Endothelial cell of umbilical vein (primary cell): ENCODE data around the gene RALGAPA1. TPM values are rescaled to one million over a fixed set of nuclear protein-coding genes. Genes with fewer than 3 reads are reported as not detected.

Experiments used
- BruUV-seq: library from RNA; stranded (reverse); fragments of 400-500 nt; replicated peaks from 2 replicates; lab custom pipeline; 2021; lab: Mats Ljungman, UMichigan
- CTCF ChIA-PET: fragments of 300-600, 350-600 bp; sonication (Branson Sonifier 250); formaldehyde crosslinking; loops from one replicate; lab custom pipeline; 2021; ENCODE audit warnings: antibody characterized with exemption, inconsistent platforms; lab: Charles Lee
- POLR2A ChIA-PET: fragments of 300-600, 350-600 bp; sonication (Branson Sonifier 250); formaldehyde crosslinking; loops from one replicate; lab custom pipeline; 2021; ENCODE audit warnings: antibody characterized with exemption, inconsistent platforms; lab: Charles Lee
- DNase-seq: peaks from one replicate; pipeline ENCODE4 v3.0.0-alpha.2; 2011; ENCODE audit warnings: low read depth, low spot score
- FAIRE-seq: peaks from 2 replicates; lab custom pipeline; 2011; peaks lifted over from hg19 to GRCh38; lab: Jason Lieb, UNC
- H2AFZ ChIP-seq: 2 replicates; pipeline ENCODE4 v1.6.0; 2012; ENCODE audit warnings: low read depth, low read length, control low read depth, inconsistent platforms
- H3K27ac ChIP-seq: 2 replicates; pipeline ENCODE4 v1.5.1; 2011; ENCODE audit warnings: low read depth, mild to moderate bottlenecking, control low read depth, low read length, moderate library complexity; ENCODE audit not compliant: insufficient read depth
- H3K27me3 ChIP-seq, 2 experiments: 2 replicates each; pipeline versions ENCODE4 v1.6.0 to v1.6.1; 2011; ENCODE audit warnings: low read length in 2 of 2, mixed read lengths in 1 of 2; ENCODE audit not compliant: control insufficient read depth in 2 of 2, insufficient read depth in 2 of 2
- H3K36me3 ChIP-seq, 2 experiments: 2 replicates in 1 of 2; 3 replicates in 1 of 2; pipeline ENCODE4 v1.5.1; 2011; ENCODE audit warnings: low read length in 2 of 2, mild to moderate bottlenecking in 1 of 2, moderate library complexity in 1 of 2; ENCODE audit not compliant: control insufficient read depth in 2 of 2, insufficient read depth in 2 of 2; ENCODE audit errors: extremely low read depth in 1 of 2
- H3K4me1 ChIP-seq: 3 replicates; pipeline ENCODE4 v1.5.1; 2011; ENCODE audit warnings: mild to moderate bottlenecking, low read length; ENCODE audit not compliant: control insufficient read depth, insufficient read depth; ENCODE audit errors: extremely low read depth
- H3K4me2 ChIP-seq: 2 replicates; pipeline ENCODE4 v1.6.1; 2011; ENCODE audit warnings: low read length, control low read depth, mixed read lengths; ENCODE audit not compliant: insufficient read depth
- H3K4me3 ChIP-seq, 3 experiments: fragments of 200-600 bp in 1 of 3; sonication (generic), shearing (Covaris generic) in 1 of 3; replicated peaks in 1 of 3; 2 replicates each; pipeline ENCODE4 v1.5.1; 2011 to 2016; ENCODE audit warnings: control low read depth in 3 of 3, low read length in 3 of 3, mild to moderate bottlenecking in 2 of 3, inconsistent platforms in 1 of 3, low read depth in 1 of 3, moderate library complexity in 1 of 3; ENCODE audit not compliant: insufficient read depth in 1 of 3
- H3K79me2 ChIP-seq: 2 replicates; pipeline ENCODE4 v1.6.0; 2012; ENCODE audit warnings: low read length, inconsistent platforms; ENCODE audit not compliant: control insufficient read depth, insufficient read depth
- H3K9ac ChIP-seq: replicated peaks from 2 replicates; pipeline ENCODE3; 2011; ENCODE audit warnings: low read length, control low read depth; ENCODE audit not compliant: insufficient read depth; ENCODE audit errors: extremely low read depth
- H3K9me1 ChIP-seq: replicated peaks from 3 replicates; pipeline ENCODE4 v1.6.0; 2011; ENCODE audit warnings: mild to moderate bottlenecking, low read length; ENCODE audit not compliant: control insufficient read depth, insufficient read depth; ENCODE audit errors: extremely low read depth
- H3K9me3 ChIP-seq: replicated peaks from 2 replicates; pipeline ENCODE4 v1.5.1; 2012; ENCODE audit warnings: low read length, inconsistent platforms; ENCODE audit not compliant: control insufficient read depth, insufficient read depth
- H4K20me1 ChIP-seq: replicated peaks from 2 replicates; pipeline ENCODE3; 2011; ENCODE audit warnings: mild to moderate bottlenecking, low read length; ENCODE audit not compliant: control insufficient read depth, insufficient read depth; ENCODE audit errors: extremely low read depth
- EZH2 ChIP-seq: IDR thresholded peaks from 2 replicates; pipeline ENCODE4 v1.6.1; 2012; ENCODE audit warnings: borderline replicate concordance, low read depth, mild to moderate bottlenecking, moderate library complexity, low read length, inconsistent platforms; ENCODE audit not compliant: severe bottlenecking
- FOS ChIP-seq: IDR thresholded peaks from 2 replicates; pipeline ENCODE4 v1.6.1; 2011; ENCODE audit warnings: mild to moderate bottlenecking, low read length, moderate library complexity, borderline replicate concordance; ENCODE audit not compliant: insufficient read depth
- GATA2 ChIP-seq: IDR thresholded peaks from 2 replicates; pipeline ENCODE4 v1.7.0; 2011; ENCODE audit warnings: low read depth, mild to moderate bottlenecking, moderate library complexity, mixed read lengths, low read length; ENCODE audit not compliant: insufficient read length, insufficient read depth
- JUN ChIP-seq: IDR thresholded peaks from 2 replicates; pipeline ENCODE4 v1.6.1; 2011; ENCODE audit warnings: borderline replicate concordance, low read depth; ENCODE audit not compliant: insufficient read length, insufficient read depth
- MYC ChIP-seq: IDR thresholded peaks from one replicate; pipeline ENCODE4 v1.6.1; 2011; ENCODE audit warnings: mild to moderate bottlenecking, low read depth, low read length
- POLR2A ChIP-seq: IDR thresholded peaks from 2 replicates; pipeline ENCODE4 v1.6.1; 2012; ENCODE audit warnings: low read depth, mild to moderate bottlenecking, control low read depth, low read length
- POLR2AphosphoS5 ChIP-seq: IDR thresholded peaks from 2 replicates; pipeline ENCODE4 v1.6.1; 2012; ENCODE audit warnings: low read depth, mild to moderate bottlenecking, control low read depth, low read length, moderate library complexity; ENCODE audit not compliant: insufficient read depth
- dilution Hi-C: fragments of 300-500 bp; cut with MboI; formaldehyde crosslinking; loops from one replicate; pipeline ENCODE4 v1.15.0; 2019; ENCODE audit warnings: low sequenced_read_pairs; ENCODE audit not compliant: extremely low pct_ligation_motif_present
- intact Hi-C: fragments of 100-400 bp; cut with micrococcal nuclease; formaldehyde crosslinking; loops from one replicate; pipeline ENCODE4 v1.10.0; 2022
- polyA plus RNA-seq, 4 experiments: library from polyadenylated mRNA; depleted of rRNA in 3 of 4; stranded (reverse) in 3 of 4; unstranded in 1 of 4; fragments of >200 nt; gene quantifications; 2 replicates each; pipeline versions ENCODE4 v1.2.1 to v1.2.3, GENCODE V29; 2011 to 2012; ENCODE audit warnings: missing spikeins in 1 of 4
- total RNA-seq: library from RNA; stranded (reverse); gene quantifications from 2 replicates; pipeline ENCODE4 v1.2.3, GENCODE V29; 2021
- TF ChIP-seq, protein P1 (sequence below): IDR thresholded peaks from 2 replicates; pipeline ENCODE4 v1.6.1; 2011; ENCODE audit not compliant: insufficient read depth, insufficient read length
- TF ChIP-seq, protein P2 (sequence below), 2 donors: IDR thresholded peaks; 1 replicate in 1 of 2; 2 replicates in 1 of 2; pipeline ENCODE4 v1.5.1; 2011; ENCODE audit warnings: low read length in 2 of 2, mild to moderate bottlenecking in 2 of 2, moderate library complexity in 2 of 2, control low read depth in 1 of 2, inconsistent platforms in 1 of 2, low read depth in 1 of 2; ENCODE audit not compliant: insufficient read depth in 1 of 2; ENCODE audit errors: extremely low read depth in 1 of 2

RALGAPA1 gene
- total and polyA plus RNA-seq, 2 donors (not counting 3 experiments of a cell fraction or from before 2014, with no cell fraction given) = 6.1 to 30.9 TPM

DNA sequence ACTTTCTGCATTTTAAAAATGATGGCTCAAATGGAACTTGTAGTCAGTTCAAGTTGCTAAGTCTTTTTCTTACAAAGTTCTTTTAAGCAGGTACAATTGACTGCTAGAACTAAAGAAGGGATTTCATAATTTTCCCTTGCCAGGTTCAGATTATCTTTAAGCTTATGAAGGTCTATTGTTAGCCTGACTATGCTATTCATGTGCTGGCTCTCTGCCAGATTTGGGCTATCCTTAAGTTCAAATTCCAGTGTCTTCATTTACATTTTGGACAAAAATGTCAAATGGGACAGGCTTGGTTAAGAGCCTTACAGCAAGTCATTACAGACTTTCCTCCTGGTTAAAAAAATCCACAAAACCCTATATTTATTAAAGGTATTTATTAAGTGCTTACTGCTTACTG, 232.8 kb downstream of the RALGAPA1 start:
- no peak overlapping the region for H3K4me3 ChIP-seq

More for the DNA sequence above, 232.8 kb downstream of the RALGAPA1 start:
- TF ChIP-seq, protein P1, sequence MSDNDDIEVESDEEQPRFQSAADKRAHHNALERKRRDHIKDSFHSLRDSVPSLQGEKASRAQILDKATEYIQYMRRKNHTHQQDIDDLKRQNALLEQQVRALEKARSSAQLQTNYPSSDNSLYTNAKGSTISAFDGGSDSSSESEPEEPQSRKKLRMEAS = no peak
- TF ChIP-seq MYC = no peak
- no peak for TF ChIP-seq FOS
- TF ChIP-seq JUN = no peak
- no peak for TF ChIP-seq GATA2
- TF ChIP-seq EZH2 = no peak
- no peak for TF ChIP-seq POLR2A
- TF ChIP-seq, protein P2, sequence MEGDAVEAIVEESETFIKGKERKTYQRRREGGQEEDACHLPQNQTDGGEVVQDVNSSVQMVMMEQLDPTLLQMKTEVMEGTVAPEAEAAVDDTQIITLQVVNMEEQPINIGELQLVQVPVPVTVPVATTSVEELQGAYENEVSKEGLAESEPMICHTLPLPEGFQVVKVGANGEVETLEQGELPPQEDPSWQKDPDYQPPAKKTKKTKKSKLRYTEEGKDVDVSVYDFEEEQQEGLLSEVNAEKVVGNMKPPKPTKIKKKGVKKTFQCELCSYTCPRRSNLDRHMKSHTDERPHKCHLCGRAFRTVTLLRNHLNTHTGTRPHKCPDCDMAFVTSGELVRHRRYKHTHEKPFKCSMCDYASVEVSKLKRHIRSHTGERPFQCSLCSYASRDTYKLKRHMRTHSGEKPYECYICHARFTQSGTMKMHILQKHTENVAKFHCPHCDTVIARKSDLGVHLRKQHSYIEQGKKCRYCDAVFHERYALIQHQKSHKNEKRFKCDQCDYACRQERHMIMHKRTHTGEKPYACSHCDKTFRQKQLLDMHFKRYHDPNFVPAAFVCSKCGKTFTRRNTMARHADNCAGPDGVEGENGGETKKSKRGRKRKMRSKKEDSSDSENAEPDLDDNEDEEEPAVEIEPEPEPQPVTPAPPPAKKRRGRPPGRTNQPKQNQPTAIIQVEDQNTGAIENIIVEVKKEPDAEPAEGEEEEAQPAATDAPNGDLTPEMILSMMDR (IDR thresholded peaks at IDR 0.05; ENCODE audit: extremely low read depth in 1 of 2, insufficient read depth in 1 of 2, low read depth in 1 of 2, low read length in 2 of 2) = no peak
- TF ChIP-seq POLR2AphosphoS5 = no peak
- no peaks in the 10 kb centered on the region for H4K20me1 ChIP-seq
- ChIA-PET CTCF (interaction anchor here (0.8 to 2.5 kb wide), 2 partner anchors 33 to 137 kb away, joined by 3 to 8 read pairs; no protein-coding TSS in a partner anchor), POLR2A (interaction anchor here (0.6 kb wide), 1 partner anchor 185 kb away, joined by 4 read pairs; no protein-coding TSS in a partner anchor)
- FAIRE-seq (no peak), DNase-seq (peak; percentile 9)
- H3K9me1 ChIP-seq = no peaks in the 10 kb centered on the region
- dilution Hi-C loops = no loop called here
- BruUV-seq = no TSS peak
- H3K9ac ChIP-seq = no peak overlapping the region
- no peaks in the 10 kb centered on the region for H3K27me3 ChIP-seq
- no peak overlapping the region for H3K27ac ChIP-seq
- no peak overlapping the region for H2AFZ ChIP-seq
- intact Hi-C loops = no loop called here
- H3K4me2 ChIP-seq = no peak overlapping the region
- no peaks in the 10 kb centered on the region for H3K36me3 ChIP-seq
- H3K4me1 ChIP-seq = no peaks in the 10 kb centered on the region
- H3K9me3 ChIP-seq = no peaks in the 10 kb centered on the region
- H3K79me2 ChIP-seq = no peaks in the 10 kb centered on the region
